Lower lobe of right lung (tissue), 2 donors: ENCODE measurements around the gene RANGRF. TPM values are rescaled to one million over a fixed set of nuclear protein-coding genes. Genes with fewer than 3 reads are reported as not detected.
A peak's percentile ranks its signal among the peaks of the same experiment; 100 is the strongest.

Experiments
- ATAC-seq, 2 donors: fragments of 200-7000 bp; cut with Tn5 transposase; one replicate each; pipeline ENCODE4 v1.9.1; 2020 to 2022; ENCODE audit warnings: mild to moderate bottlenecking in 2 of 2, moderate library complexity in 2 of 2
- DNase-seq: peaks from one replicate; pipeline ENCODE4 v3.0.0-alpha.2; 2020
- H3K27ac ChIP-seq: fragments of 200-600 bp; one replicate; pipeline ENCODE4 v1.8.0; 2022
- H3K27me3 ChIP-seq: fragments of 200-600 bp; one replicate; pipeline ENCODE4 v1.8.0; 2022; ENCODE audit warnings: low read depth
- H3K36me3 ChIP-seq: fragments of 200-600 bp; one replicate; pipeline ENCODE4 v1.8.0; 2022; ENCODE audit warnings: mild to moderate bottlenecking
- H3K4me1 ChIP-seq: fragments of 200-600 bp; one replicate; pipeline ENCODE4 v1.8.0; 2022
- H3K4me3 ChIP-seq: fragments of 200-600 bp; one replicate; pipeline ENCODE4 v1.8.0; 2022; ENCODE audit warnings: mild to moderate bottlenecking
- H3K9me3 ChIP-seq: fragments of 200-600 bp; one replicate; pipeline ENCODE4 v1.8.0; 2022
- intact Hi-C: fragments of 100-400 bp; cut with DNase I; formaldehyde crosslinking; loops from one replicate; pipeline ENCODE4 v1.11.0; 2022
- total RNA-seq: library from RNA; stranded (reverse); fragmentation: NEBNext Ultra II Directional; extraction: Animal tissue kit (Norgen Biotek cat#: 25700); gene quantifications from one replicate; pipeline ENCODE4 v1.2.1, GENCODE V29; 2021
- TF ChIP-seq, protein P1 (sequence below): fragments of 200-600 bp; IDR thresholded peaks from one replicate; pipeline ENCODE4 v1.8.0; 2022; ENCODE audit warnings: antibody characterized with exemption, mild to moderate bottlenecking
- donor health status: DM: no; HTN: yes; CAD: no; lungs with severe emphysema.

RANGRF gene
- total RNA-seq, 1 donor from 2014 or later, result 24.6 TPM

DNA sequence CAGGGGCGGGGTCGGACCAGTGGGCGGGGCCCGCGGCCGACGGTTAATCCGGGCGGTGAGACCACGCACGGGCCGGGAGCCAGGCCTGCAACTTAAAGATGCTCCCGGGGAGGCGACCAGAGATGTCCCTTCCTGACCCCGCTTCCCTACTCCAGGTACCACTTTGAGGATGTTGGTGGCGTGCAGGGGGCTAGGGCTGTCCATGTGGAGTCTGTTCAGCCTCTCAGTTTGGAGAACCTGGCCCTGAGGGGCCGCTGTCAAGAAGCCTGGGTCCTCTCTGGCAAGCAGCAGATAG is 580 bp downstream of the RANGRF start:
- peak overlapping the region; percentile 80 for H3K4me3 ChIP-seq
- H3K36me3 ChIP-seq, result no peaks in the 10 kb centered on the region
- peak overlapping the region; percentile 94 for H3K27ac ChIP-seq
- H3K4me1 ChIP-seq, result peaks cover 34% of the 10 kb centered on the region
- intact Hi-C loops, result no loop called here
- no peaks in the 10 kb centered on the region for H3K27me3 ChIP-seq
- TF ChIP-seq, protein P1, sequence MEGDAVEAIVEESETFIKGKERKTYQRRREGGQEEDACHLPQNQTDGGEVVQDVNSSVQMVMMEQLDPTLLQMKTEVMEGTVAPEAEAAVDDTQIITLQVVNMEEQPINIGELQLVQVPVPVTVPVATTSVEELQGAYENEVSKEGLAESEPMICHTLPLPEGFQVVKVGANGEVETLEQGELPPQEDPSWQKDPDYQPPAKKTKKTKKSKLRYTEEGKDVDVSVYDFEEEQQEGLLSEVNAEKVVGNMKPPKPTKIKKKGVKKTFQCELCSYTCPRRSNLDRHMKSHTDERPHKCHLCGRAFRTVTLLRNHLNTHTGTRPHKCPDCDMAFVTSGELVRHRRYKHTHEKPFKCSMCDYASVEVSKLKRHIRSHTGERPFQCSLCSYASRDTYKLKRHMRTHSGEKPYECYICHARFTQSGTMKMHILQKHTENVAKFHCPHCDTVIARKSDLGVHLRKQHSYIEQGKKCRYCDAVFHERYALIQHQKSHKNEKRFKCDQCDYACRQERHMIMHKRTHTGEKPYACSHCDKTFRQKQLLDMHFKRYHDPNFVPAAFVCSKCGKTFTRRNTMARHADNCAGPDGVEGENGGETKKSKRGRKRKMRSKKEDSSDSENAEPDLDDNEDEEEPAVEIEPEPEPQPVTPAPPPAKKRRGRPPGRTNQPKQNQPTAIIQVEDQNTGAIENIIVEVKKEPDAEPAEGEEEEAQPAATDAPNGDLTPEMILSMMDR, result no peak
- peak; percentile 87 for DNase-seq
- H3K9me3 ChIP-seq, result no peaks in the 10 kb centered on the region
- ATAC-seq, result no peak

DNA sequence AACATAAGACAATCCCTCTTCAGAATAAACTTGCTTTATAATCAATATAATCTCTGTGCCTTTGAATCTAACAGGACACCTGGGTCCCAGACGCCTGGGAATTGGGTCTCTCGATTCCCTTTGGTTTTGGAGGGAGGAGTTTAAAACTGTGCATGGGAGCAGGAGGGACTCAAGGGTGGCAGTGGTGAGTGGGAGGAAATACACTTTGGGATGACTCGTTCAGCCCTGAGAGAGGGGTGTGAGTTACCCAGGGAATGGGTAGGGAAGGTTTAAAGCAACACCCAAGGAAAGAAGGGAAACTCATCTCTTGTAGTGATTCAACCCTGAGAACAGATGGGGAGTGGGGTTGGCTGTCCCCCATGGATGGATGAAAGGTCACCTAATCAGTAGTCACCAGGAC is 1.6 kb downstream of the RANGRF start:
- H3K4me3 ChIP-seq, result no peak overlapping the region
- intact Hi-C loops, result no loop called here
- DNase-seq (no peak), ATAC-seq (no peak)
- H3K27ac ChIP-seq, result no peak overlapping the region
- no peaks in the 10 kb centered on the region for H3K27me3 ChIP-seq
- no peaks in the 10 kb centered on the region for H3K9me3 ChIP-seq
- TF ChIP-seq, protein P1, result no peak
- no peaks in the 10 kb centered on the region for H3K36me3 ChIP-seq
- H3K4me1 ChIP-seq, result peaks cover 41% of the 10 kb centered on the region

DNA sequence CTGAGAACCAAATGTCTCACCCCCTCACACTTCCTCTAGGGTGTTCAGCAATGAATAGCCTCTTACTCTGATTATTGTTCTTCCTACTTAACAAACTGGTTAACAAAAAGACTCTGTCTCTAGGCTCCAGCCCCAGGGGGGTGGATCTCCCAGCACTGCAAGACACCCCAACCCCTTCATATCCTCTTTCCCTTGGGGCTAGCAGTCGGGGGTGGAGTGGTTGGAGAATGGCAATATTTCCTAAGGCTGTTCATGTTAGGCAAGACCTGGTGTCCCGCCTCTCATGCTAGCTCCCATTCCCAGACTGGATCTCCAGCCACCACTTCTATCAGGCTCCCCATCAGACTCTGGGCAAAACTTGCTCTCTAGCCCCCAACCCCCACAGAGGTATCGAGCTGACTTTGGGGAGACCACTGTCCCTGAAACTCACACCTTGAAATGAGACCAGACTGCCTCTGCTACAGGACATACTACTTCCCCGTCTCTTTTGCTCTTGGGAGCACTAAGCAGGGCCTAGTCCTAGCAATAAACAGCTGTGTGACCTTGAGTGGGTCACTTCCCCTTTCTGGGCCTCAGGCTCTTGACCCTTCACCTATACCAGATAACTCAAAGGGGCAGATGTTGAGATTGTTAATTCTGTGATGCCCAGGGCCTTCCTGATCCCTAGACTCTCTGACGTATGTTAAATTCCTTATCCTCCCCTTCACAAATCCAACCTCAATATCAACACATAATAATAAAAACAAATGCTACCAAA is 4.3 kb downstream of the RANGRF start:
- intact Hi-C loops, result no loop called here
- Histone ChIP-seq H3K4me3 (no peak overlapping the region), H3K4me1 (peaks cover 25% of the 10 kb centered on the region), H3K27ac (no peak overlapping the region), H3K36me3 (no peaks in the 10 kb centered on the region), H3K9me3 (no peaks in the 10 kb centered on the region), H3K27me3 (no peaks in the 10 kb centered on the region)
- TF ChIP-seq, protein P1, result no peak
- DNase-seq, result no peak
- ATAC-seq, result no peak

DNA sequence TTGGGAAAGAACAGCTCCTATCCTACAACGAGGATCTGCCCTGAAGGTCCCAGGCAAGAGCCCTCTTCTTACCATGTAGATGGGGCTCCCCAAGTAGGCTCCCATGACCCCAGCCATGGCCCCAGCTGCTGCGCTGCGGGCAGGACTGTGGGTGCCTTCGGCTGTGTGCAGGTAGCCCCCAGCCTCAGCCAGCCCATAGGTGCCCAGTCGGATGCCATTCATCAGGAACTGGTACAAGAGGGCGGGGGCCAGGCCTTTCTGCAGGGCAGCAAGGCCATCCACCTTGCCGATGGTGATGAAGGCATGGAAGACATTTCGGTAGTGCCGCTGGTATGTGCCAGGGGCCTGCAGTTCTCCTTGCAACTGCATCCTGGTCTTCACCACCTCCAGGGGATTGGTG is 5.9 kb downstream of the RANGRF start:
- H3K27me3 ChIP-seq, result no peaks in the 10 kb centered on the region
- no peak for ATAC-seq
- TF ChIP-seq, protein P1, result no peak
- H3K9me3 ChIP-seq, result no peaks in the 10 kb centered on the region
- intact Hi-C loops, result no loop called here
- H3K4me3 ChIP-seq, result peak overlapping the region; percentile 76
- peaks cover 17% of the 10 kb centered on the region for H3K4me1 ChIP-seq
- no peaks in the 10 kb centered on the region for H3K36me3 ChIP-seq
- H3K27ac ChIP-seq, result peak overlapping the region; percentile 88
- DNase-seq, result no peak

DNA sequence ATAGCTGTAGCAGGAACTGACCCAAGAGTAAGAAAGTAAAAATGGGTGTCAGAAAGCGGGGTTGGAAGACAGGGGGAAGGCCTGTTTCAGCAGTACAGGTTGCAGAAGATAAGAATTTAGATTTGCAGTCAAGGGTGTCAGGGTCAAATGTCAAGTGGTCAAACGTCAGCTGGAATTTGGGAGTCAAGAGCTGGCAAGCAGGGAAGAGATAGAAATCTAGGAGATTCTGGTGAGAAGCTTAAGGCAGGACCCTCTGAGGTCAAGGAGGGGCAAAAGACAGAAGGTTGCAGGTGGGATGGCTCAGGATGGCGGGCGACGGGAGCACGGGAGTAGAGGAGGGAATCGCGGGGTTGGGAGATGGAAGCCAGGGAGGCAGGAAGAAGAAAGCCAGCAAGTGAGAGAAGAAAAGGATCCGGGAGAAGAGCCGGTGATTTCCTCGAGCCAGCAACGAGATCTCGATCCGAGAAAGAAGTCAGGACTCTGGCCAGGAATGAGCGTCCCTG is 6.4 kb downstream of the RANGRF start:
- TF ChIP-seq, protein P1, result no peak
- peak overlapping the region; percentile 76 for H3K4me3 ChIP-seq
- DNase-seq (no peak), ATAC-seq (peak; percentile 2 to 33)
- H3K9me3 ChIP-seq, result no peaks in the 10 kb centered on the region
- no peaks in the 10 kb centered on the region for H3K27me3 ChIP-seq
- intact Hi-C loops, result no loop called here
- peaks cover 13% of the 10 kb centered on the region for H3K4me1 ChIP-seq
- H3K27ac ChIP-seq, result peak overlapping the region; percentile 88
- no peaks in the 10 kb centered on the region for H3K36me3 ChIP-seq
